AG09309 (cell line): Measurements from ENCODE around the gene TPRX2.

ENCODE experiments used
- DNase-seq: peaks from one replicate; pipeline ENCODE4 v3.0.0-alpha.2; 2010; ENCODE audit warnings: low read depth
- H3K4me3 ChIP-seq: 2 replicates; pipeline ENCODE4 v1.5.1; 2011; ENCODE audit warnings: mild to moderate bottlenecking, low read depth, low read length, moderate library complexity; ENCODE audit not compliant: control insufficient read depth
- TF ChIP-seq, protein P1 (sequence below): IDR thresholded peaks from 2 replicates; pipeline ENCODE4 v1.5.1; 2011; ENCODE audit warnings: mild to moderate bottlenecking, low read depth, low read length, inconsistent platforms; ENCODE audit not compliant: insufficient read depth, control insufficient read depth; ENCODE audit errors: missing control alignments

TPRX2 gene

DNA sequence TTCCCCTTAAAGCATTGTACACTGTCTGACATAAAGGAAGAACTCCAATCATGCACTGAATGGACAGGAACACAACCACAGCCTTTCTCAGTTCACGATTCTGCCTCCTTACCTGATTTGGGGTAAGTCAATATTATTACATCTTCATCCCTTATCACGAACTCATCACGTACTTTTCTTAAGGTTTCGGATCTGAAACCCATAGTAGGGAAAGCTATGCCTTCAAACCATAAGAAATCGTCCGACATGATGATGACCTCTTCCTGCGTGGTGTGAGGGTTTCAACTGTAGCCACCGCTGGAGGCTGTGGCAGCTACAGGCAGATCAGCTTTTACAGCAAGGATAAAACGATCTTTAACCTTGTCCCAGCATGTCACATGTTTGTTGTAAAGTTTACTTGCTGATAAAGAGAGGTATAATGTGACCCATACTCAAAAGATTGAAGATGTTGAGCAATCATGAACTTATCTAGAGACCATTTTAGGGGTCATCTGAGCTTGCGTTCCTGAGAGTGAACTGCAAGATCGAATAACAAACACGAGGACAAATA is 27.1 kb downstream of the TPRX2 start, which contains the start of gene SULT2A1:
SULT2A1 (minus strand) TSS at position 306 of the 550 bp plus-strand sequence; CDS start at position 248, 58 bp downstream.
- no peak within 1 kb of the TSS for H3K4me3 ChIP-seq
- no peak for DNase-seq
- TF ChIP-seq, protein P1, sequence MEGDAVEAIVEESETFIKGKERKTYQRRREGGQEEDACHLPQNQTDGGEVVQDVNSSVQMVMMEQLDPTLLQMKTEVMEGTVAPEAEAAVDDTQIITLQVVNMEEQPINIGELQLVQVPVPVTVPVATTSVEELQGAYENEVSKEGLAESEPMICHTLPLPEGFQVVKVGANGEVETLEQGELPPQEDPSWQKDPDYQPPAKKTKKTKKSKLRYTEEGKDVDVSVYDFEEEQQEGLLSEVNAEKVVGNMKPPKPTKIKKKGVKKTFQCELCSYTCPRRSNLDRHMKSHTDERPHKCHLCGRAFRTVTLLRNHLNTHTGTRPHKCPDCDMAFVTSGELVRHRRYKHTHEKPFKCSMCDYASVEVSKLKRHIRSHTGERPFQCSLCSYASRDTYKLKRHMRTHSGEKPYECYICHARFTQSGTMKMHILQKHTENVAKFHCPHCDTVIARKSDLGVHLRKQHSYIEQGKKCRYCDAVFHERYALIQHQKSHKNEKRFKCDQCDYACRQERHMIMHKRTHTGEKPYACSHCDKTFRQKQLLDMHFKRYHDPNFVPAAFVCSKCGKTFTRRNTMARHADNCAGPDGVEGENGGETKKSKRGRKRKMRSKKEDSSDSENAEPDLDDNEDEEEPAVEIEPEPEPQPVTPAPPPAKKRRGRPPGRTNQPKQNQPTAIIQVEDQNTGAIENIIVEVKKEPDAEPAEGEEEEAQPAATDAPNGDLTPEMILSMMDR, result no peak

DNA sequence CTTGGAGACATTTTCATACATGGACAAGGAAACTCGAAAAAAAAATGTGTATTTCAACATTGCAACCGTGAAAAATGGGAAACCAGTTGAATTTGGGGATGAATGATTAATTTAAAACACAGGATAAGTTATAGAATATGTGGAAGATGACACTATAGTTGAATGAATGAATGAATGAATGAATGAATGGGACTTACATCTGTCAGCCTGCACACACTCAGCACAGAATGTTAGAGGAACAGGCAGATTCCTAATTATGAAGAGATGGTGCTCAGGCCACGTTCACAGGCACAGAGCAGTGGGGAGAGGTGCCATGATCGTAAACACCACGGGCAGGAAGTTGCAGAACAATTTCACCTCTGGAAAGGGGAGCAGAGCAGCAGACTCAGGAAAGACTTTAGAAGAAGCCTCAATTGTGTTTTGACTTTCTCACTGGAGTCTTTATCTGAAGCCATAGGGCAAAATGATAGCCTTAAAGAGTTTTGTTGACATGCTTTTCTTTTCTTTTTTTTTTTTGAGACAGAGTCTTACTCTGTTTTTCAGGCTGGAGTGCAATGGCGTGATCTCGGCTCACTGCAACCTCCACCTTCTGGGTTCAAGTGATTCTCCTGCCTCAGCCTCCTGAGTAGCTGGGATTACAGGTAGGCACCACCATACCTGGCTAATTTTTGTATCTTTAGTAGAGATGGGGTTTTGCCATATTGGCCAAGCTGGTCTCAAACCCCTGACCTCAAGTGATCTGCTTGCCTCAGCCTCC is 32.0 kb downstream of the TPRX2 start:
- TF ChIP-seq, protein P1, result no peak
- DNase-seq, result no peak
- H3K4me3 ChIP-seq, result no peak overlapping the region

DNA sequence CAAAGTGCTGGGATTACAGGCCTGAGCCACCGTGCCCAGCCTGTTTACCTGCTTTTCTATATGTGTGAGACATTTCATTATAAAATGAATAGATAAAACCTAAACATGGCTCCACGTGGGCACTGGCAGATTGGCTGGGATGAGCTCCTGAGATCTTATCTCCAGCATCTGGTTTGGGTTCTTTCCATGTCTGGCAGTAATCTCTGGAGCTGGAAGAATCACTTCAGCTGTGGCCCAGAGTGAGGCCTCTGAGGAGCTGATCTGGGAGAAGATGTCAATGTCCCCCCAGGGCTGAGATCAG is 32.5 kb downstream of the TPRX2 start:
- TF ChIP-seq, protein P1, result no peak
- no peak overlapping the region for H3K4me3 ChIP-seq

DNA sequence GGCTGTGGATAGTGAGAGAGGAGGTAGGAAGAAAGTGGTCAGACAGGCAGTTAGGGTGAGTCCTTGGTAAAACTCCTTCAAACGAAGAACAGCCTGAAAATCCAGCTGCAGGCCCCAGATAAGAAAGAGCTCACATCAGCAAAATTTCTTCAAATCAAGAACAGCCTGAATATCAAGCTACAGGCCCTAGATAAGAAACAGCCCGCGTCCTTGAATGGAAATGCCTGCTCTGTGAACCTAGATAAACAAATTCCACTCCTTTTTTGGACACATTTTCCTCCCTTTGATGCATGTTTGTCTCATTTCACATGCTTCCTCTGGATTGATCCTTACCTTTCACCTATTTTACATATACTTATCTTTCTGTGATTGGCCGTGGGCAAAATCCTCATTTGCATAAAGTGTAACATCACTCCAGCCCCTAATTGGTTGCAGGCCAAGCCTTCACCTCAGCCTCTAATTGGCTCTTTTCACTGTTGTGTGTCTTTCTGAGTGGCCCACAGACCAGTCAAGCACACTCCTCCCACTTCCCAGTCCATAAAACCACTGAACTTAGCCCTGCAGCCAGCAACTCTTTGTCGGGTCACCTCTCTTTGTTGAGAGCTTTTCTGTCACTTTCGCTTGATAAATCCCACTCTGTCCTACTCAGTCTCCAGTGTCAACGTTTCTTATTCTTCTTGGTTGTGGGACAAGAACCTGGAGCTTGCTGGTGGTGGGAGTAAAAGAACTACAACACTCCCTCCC is 33.1 kb downstream of the TPRX2 start:
- H3K4me3 ChIP-seq, result no peak overlapping the region
- TF ChIP-seq, protein P1, result no peak
- no peak for DNase-seq

More for the DNA sequence above, 32.5 kb downstream of the TPRX2 start:
- DNase-seq, result no peak

DNA sequence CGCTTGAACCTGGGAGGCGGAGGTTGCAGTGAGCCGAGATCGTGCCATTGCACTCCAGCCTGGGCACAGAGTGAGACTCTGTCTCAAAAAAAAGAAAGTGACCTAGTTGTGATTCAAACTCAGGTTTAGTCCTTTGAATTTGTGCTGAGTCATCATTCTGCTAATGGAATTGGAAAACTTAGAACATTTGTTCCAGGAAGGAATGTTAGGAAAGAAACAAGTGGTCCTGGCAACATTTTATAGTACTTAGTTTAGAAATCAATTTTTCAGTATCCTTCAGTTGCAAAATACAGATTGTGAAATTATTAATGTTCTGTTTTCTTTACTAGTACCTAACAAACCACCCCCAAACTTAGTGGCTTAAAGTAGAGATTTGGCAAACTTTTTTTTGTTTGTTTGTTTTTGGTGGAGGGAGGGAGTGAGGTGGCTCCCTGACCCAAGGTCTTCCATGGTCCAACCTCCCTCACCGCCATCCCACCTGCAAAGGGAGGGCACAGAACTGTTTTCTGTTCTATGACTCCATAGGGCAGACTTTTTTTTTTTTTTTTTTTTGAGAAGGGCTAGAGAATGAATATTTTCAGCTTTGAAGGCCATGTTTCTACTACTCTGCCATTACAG is 36.2 kb downstream of the TPRX2 start:
- no peak overlapping the region for H3K4me3 ChIP-seq
- no peak for DNase-seq
- TF ChIP-seq, protein P1, result no peak

DNA sequence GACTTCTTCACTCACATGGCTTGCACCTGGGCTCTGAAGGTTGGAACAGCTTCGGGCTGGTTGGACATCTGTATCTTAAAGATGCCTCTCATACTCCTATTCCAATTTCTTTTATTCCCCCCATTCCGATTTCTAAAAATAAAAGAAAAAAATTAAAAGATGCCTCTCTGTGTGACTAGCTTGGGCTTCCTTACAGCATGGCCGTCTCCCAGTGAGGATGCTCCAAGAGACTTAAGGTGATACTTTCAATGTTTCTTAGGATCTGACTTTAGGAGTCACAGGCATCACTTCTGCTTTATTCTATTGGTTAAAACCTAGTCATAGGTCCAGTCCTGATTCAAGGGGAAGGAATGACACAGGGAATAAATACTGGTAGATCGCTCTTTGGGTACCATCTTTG is 37.0 kb downstream of the TPRX2 start:
- no peak overlapping the region for H3K4me3 ChIP-seq
- DNase-seq, result no peak
- TF ChIP-seq, protein P1, result no peak
